ENCODE data around the gene EIF5AL1. TPM values are rescaled to one million over a fixed set of nuclear protein-coding genes. Genes with fewer than 3 reads are reported as not detected.
"Not testable (repeated sequence)": the region's sequence is repeated elsewhere in the genome, so short reads cannot be mapped to it uniquely, and the experiment has no call there.

The EIF5AL1 gene
- total RNA-seq, 4 donors from 2014 or later: 0.23 to 0.52 (median 0.47) TPM; not detected in 1

DNA sequence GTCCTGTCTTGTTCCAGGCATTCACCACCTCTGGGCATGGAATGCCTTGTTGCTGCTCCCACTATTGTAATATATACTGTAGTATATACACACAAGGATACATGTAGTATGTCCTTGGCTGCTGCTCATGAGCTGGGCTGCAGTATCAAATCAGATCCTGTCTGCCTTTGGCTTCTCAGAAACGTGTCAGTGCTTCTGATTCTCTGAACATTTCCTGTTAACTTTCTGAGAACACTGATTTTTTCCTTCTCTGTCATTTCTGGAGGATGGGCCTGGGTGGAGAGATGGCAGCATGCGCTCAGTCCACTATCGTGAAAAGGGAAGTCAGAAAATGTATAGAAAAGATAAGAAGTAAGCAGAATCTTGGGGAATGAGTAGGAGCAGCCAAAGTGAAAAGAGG is 35.6 kb downstream of the EIF5AL1 start:
- no peaks in the 10 kb centered on the region for H3K4me1 ChIP-seq
- no peak for TF ChIP-seq CTCF (IDR thresholded peaks at IDR 0.05)
- TF ChIP-seq EP300 (IDR thresholded peaks at IDR 0.05): no peak
- TF ChIP-seq POLR2A (IDR thresholded peaks at IDR 0.05): no peak
- TF ChIP-seq POLR2AphosphoS5 (IDR thresholded peaks at IDR 0.05): no peak
- no peak overlapping the region for H3K4me3 ChIP-seq
- no peaks in the 10 kb centered on the region for H3K27me3 ChIP-seq
- no peaks in the 10 kb centered on the region for H3K9me3 ChIP-seq
- no peaks in the 10 kb centered on the region for H3K36me3 ChIP-seq
- H3K27ac ChIP-seq: no peak overlapping the region
- no peak for DNase-seq (ENCODE audit: low spot score in 2 of 2)
- WGBS: 64% methylated on average over 3 of the region's 3 CpGs

GRCh38 chr10:79552143-79552542 is 39.8 kb downstream of the EIF5AL1 start:
- no peaks in the 10 kb centered on the region for H3K4me1 ChIP-seq
- no peak overlapping the region for H3K4me3 ChIP-seq
- no peaks in the 10 kb centered on the region for H3K9me3 ChIP-seq
- TF ChIP-seq POLR2AphosphoS5 (IDR thresholded peaks at IDR 0.05) (no peak), EP300 (IDR thresholded peaks at IDR 0.05) (no peak), POLR2A (IDR thresholded peaks at IDR 0.05) (no peak), CTCF (IDR thresholded peaks at IDR 0.05) (no peak)
- H3K36me3 ChIP-seq: no peaks in the 10 kb centered on the region
- DNase-seq (ENCODE audit: low spot score in 2 of 2): no peak
- H3K27ac ChIP-seq: no peak overlapping the region
- 67% methylated on average over 1 of the region's 2 CpGs for WGBS
- H3K27me3 ChIP-seq: no peaks in the 10 kb centered on the region

- no peak overlapping the region for H3K4me3 ChIP-seq
- 83% methylated on average over 11 of the region's 11 CpGs for WGBS
Measured at GRCh38 chr10:79555354-79556309, 43.3 kb downstream of the EIF5AL1 start.

GRCh38 chr10:79556961-79557360 is 44.6 kb downstream of the EIF5AL1 start:
- no CpG with 5 or more reads among the region's 3 CpGs for WGBS
- H3K4me3 ChIP-seq; H3K27ac ChIP-seq; DNase-seq (ENCODE audit: low spot score in 2 of 2); H3K27me3 ChIP-seq; H3K4me1 ChIP-seq; H3K9me3 ChIP-seq; H3K36me3 ChIP-seq: not testable (repeated sequence)

More at GRCh38 chr10:79555354-79556309, 43.3 kb downstream of the EIF5AL1 start:
- Histone ChIP-seq H3K4me1 (no peaks in the 10 kb centered on the region), H3K27me3 (no peaks in the 10 kb centered on the region), H3K9me3 (no peaks in the 10 kb centered on the region), H3K36me3 (no peaks in the 10 kb centered on the region), H3K27ac (no peak overlapping the region)
- TF ChIP-seq EP300 (IDR thresholded peaks at IDR 0.05) (no peak), POLR2AphosphoS5 (IDR thresholded peaks at IDR 0.05) (no peak), POLR2A (IDR thresholded peaks at IDR 0.05) (no peak), CTCF (IDR thresholded peaks at IDR 0.05) (no peak)
- DNase-seq (ENCODE audit: low spot score in 2 of 2): no peak

DNA sequence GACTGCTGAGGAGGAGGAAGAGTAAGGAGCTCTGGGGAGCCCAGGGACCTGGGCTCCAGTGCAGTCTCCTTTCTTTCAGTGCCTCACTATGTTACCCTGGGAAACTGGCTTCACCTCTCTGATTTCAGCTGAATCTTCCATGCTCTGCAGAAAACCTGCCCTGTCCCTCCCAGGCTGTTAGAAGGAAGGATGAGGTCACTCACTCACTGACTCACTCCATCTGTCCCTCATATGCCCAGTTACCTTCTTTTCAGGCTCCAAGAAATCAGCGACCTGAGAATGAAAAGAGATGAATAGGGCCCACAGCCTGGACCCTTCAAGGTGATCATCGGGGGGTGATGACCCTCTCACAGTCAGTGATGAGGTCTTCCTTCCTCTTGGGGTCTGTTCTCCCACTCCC is 47.4 kb downstream of the EIF5AL1 start:
- Histone ChIP-seq H3K27me3 (peaks cover 5% of the 10 kb centered on the region), H3K9me3 (no peaks in the 10 kb centered on the region), H3K4me1 (no peaks in the 10 kb centered on the region), H3K27ac (no peak overlapping the region), H3K36me3 (no peaks in the 10 kb centered on the region), H3K4me3 (no peak overlapping the region)
- no peak for DNase-seq (ENCODE audit: low spot score in 2 of 2)
- no CpG with 5 or more reads among the region's 2 CpGs for WGBS
- no peak for TF ChIP-seq POLR2AphosphoS5 (IDR thresholded peaks at IDR 0.05)
- TF ChIP-seq CTCF (IDR thresholded peaks at IDR 0.05): no peak
- TF ChIP-seq POLR2A (IDR thresholded peaks at IDR 0.05): no peak
- TF ChIP-seq EP300 (IDR thresholded peaks at IDR 0.05): no peak

Data from suprapubic skin (tissue), 4 donors.